Measurements from ENCODE around the gene SAMMSON.

SAMMSON gene

GRCh38 chr3:70095260-70095659 is 95.7 kb downstream of the SAMMSON start:
- no peak for DNase-seq

DNA sequence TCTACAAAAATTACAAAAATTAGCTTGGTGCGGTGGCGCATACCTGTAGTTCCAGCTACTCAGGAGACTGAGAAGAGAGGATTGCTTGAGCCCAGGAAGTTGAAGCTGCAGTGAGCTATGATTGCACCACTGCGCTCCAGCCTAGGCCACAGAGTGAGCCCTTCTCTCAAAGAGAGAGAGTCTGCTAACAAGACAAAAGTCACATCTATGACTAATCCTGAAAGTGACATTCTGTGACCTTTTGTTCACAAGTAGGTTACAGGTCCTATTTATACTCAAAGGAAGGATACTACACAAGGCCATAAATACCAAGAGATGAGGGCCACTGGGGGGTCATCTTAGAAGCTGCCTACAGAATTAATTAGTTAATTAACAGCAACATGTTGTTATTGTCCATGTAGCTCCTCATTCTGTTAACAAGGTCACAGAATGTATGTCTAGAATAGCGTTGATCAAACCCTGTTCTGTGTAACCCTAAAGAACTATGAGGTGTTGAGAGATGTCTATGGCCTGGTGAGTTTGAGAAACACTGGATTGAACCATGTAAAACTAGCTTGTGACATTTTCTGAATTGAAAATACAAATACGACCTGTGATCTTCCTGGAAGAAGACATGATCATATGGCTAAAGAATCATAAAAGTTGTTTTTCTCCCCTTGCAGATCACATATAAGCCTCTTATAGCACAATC is 97.0 kb downstream of the SAMMSON start:
- DNase-seq = no peak

- DNase-seq = no peak
Observed at GRCh38 chr3:70097084-70097483, 97.6 kb downstream of the SAMMSON start.

DNA sequence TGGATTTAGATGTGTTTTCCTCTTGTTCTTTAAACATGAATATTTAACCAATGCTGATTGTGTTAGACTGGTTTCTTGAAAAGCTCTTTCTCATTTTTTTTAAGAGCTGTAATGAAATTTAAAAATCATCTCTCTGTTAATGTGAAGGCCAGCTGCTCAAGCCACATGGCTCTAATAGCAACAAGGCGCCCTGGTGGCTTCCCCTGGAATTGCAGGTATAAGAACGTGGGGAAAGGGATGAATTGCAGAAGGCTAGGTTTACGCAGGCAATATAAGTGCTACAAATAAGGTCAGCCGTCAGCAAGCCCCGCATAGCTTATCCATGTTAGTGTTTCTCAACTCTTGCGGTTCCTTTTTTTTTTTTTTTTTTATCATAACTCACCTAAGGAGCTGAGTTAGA is 108.5 kb downstream of the SAMMSON start:
- DNase-seq = no peak

GRCh38 chr3:70108546-70108945 is 109.0 kb downstream of the SAMMSON start:
- no peak for DNase-seq

DNA sequence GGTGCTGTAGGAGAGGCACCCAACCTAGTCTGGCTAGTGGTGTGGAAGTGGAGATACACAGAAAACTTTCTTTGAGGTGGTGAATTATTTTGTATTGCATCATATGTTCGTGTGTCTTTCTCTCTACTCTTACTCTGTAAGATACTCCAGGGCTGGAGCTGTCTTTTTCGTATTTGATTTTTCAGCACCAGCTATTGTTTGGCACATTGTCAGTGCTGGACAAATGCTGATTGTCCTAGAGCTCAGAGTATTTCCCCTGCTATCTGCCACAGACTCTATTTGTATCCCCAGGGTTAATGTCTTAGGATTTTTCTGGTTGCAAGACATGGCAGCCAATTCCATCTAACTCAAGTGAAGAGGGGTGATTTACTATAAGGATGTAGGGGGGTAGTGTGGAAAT is 110.5 kb downstream of the SAMMSON start:
- DNase-seq = no peak

DNA sequence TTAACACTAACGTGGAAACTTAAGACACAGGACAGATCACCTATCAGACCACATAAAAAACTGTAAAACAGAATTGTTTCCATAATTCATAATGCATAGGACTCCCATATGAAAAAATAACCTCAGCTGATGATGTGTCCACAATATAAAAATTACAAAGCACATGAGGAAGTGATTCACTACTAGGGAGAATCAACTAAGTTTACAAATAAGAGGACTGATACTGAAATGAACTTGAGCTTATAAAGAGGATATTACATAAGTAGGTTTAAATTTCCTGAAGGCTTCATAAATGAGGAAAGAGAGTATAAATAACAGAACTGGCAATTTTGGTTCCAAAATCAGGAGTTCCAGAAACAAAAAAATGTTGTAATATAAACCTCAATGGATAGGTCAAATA is 111.9 kb downstream of the SAMMSON start:
- DNase-seq = no peak

GRCh38 chr3:70112751-70113150 is 113.2 kb downstream of the SAMMSON start:
- no peak for DNase-seq

DNA sequence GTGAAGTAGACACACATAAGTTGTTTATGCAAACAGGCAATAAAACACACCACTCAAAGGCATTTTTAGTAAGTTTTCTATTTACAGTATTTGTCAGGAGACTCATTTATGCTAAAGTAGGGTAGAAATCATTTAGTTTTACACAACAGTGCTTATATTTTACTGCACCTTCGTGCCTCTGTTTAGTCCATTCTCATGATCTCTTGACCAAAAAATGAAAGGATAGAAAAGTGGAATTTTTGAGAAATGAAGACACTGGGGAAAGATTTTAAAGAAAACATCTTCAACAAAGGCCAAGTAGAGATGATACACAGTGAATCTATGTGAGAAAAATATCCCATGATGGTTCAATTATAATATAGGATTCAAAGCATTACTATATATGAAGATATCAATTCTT is 114.9 kb downstream of the SAMMSON start:
- DNase-seq = no peak

DNA sequence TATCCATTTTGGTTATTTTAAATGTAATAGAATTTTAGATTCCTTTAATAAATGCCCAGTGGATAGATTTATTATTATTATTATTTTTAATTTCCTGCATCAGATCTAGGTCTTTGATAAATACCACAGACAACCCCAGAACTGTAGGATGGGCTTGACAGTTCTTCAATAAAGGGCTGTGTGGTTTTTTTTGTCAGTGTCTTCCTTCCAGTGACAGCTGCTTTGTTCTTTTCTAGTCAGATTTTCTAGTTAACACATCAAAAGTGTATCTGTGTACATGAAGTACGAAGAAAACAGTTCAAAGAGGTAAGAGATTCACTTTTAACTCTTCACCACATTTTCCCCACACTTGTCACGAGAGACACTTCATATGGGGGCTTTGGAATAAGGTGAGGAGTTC is 120.3 kb downstream of the SAMMSON start:
- no peak for DNase-seq
